ENCODE measurements around the gene PTHLH. TPM values are rescaled to one million over a fixed set of nuclear protein-coding genes. Genes with fewer than 3 reads are reported as not detected.

Gene PTHLH
- total and polyA plus RNA-seq, 2 donors (not counting 3 experiments of a cell fraction or from before 2014, with no cell fraction given) = 0.60 to 0.65 TPM

GRCh38 chr12:27988594-27989233 is 16.2 kb upstream of the PTHLH start:
- no TSS peak for BruUV-seq (replicated peaks)
- Histone ChIP-seq H3K9me3 (replicated peaks; ENCODE audit: control insufficient read depth, insufficient read depth, low read length) (no peaks in the 10 kb centered on the region), H3K4me3 (replicated peaks in 1 of 3; ENCODE audit: insufficient read depth in 1 of 3, low read depth in 1 of 3, low read length in 3 of 3) (no peak overlapping the region), H3K4me2 (ENCODE audit: insufficient read depth, low read length) (no peak overlapping the region), H3K36me3 (ENCODE audit: control insufficient read depth in 2 of 2, extremely low read depth in 1 of 2, insufficient read depth in 2 of 2, low read length in 2 of 2) (no peaks in the 10 kb centered on the region), H2AFZ (ENCODE audit: low read depth, low read length) (no peak overlapping the region), H4K20me1 (replicated peaks; ENCODE audit: control insufficient read depth, extremely low read depth, insufficient read depth, low read length) (no peaks in the 10 kb centered on the region), H3K9me1 (replicated peaks; ENCODE audit: control insufficient read depth, extremely low read depth, insufficient read depth, low read length) (no peaks in the 10 kb centered on the region), H3K9ac (replicated peaks; ENCODE audit: extremely low read depth, insufficient read depth, low read length) (no peak overlapping the region), H3K79me2 (ENCODE audit: control insufficient read depth, insufficient read depth, low read length) (no peaks in the 10 kb centered on the region), H3K27me3 (ENCODE audit: control insufficient read depth in 2 of 2, insufficient read depth in 2 of 2, low read length in 2 of 2) (no peaks in the 10 kb centered on the region), H3K27ac (ENCODE audit: insufficient read depth, low read depth, low read length) (no peak overlapping the region), H3K4me1 (ENCODE audit: control insufficient read depth, extremely low read depth, insufficient read depth, low read length) (no peaks in the 10 kb centered on the region)
- POLR2A ChIA-PET = no interaction called here
- dilution Hi-C loops (cut with MboI; ENCODE audit: extremely low pct_ligation_motif_present, low sequenced_read_pairs) = no loop called here
- DNase-seq (ENCODE audit: low read depth, low spot score) = no peak
- TF ChIP-seq POLR2AphosphoS5 (IDR thresholded peaks at IDR 0.05; ENCODE audit: insufficient read depth, low read depth, low read length) = no peak
- TF ChIP-seq MAX (IDR thresholded peaks at IDR 0.05; ENCODE audit: insufficient read depth, insufficient read length) = no peak
- no peak for TF ChIP-seq GATA2 (IDR thresholded peaks at IDR 0.05; ENCODE audit: insufficient read depth, insufficient read length, low read depth, low read length)
- TF ChIP-seq JUN (IDR thresholded peaks at IDR 0.05; ENCODE audit: borderline replicate concordance, insufficient read depth, insufficient read length, low read depth) = no peak
- TF ChIP-seq EZH2 (IDR thresholded peaks at IDR 0.05; ENCODE audit: borderline replicate concordance, low read depth, low read length, severe bottlenecking) = no peak
- TF ChIP-seq MYC (IDR thresholded peaks at IDR 0.05; ENCODE audit: low read depth, low read length) = no peak
- TF ChIP-seq CTCF (IDR thresholded peaks at IDR 0.05; ENCODE audit: extremely low read depth in 1 of 2, insufficient read depth in 1 of 2, low read depth in 1 of 2, low read length in 2 of 2) = no peak
- TF ChIP-seq FOS (IDR thresholded peaks at IDR 0.05; ENCODE audit: borderline replicate concordance, insufficient read depth, low read length) = no peak
- no peak for TF ChIP-seq POLR2A (IDR thresholded peaks at IDR 0.05; ENCODE audit: low read depth, low read length)
- FAIRE-seq = no peak
- CTCF ChIA-PET = interaction anchor here (1.6 kb wide), 1 partner anchor 13 kb away, joined by 4 read pairs; no protein-coding TSS in a partner anchor
- intact Hi-C loops (cut with micrococcal nuclease) = no loop called here
